Panc1 (cell line): ENCODE results near the gene PRR36. TPM values are rescaled to one million over a fixed set of nuclear protein-coding genes. Genes with fewer than 3 reads are reported as not detected.

ENCODE experiments used
- ATAC-seq: fragments of 200-7000 bp; cut with Tn5 transposase; 2 replicates; pipeline ENCODE4 v1.9.1; 2020; ENCODE audit warnings: mild to moderate bottlenecking, moderate library complexity
- BruUV-seq: library from RNA; stranded (reverse); fragments of 400-500 nt; replicated peaks from 2 replicates; lab custom pipeline; 2021; lab: Mats Ljungman, UMichigan
- CTCF ChIA-PET: fragments of 300-600 bp; sonication (Branson Sonifier 250); formaldehyde crosslinking; loops from one replicate; lab custom pipeline; 2022; ENCODE audit warnings: antibody characterized with exemption; lab: Charles Lee
- POLR2A ChIA-PET: fragments of 300-600 bp; sonication (Branson Sonifier 250); formaldehyde crosslinking; loops from one replicate; lab custom pipeline; 2022; ENCODE audit warnings: antibody characterized with exemption; lab: Charles Lee
- DNase-seq: peaks from one replicate; pipeline ENCODE4 v3.0.0-alpha.2; 2010; ENCODE audit warnings: low read depth, low spot score
- H3K27ac ChIP-seq: 2 replicates; pipeline ENCODE4 v1.5.1; 2011; ENCODE audit warnings: mild to moderate bottlenecking, low read length, inconsistent platforms
- H3K27me3 ChIP-seq: fragments of 200-500 bp; sonication (Bioruptor generic); 2 replicates; pipeline ENCODE4 v1.6.0; 2014; ENCODE audit warnings: low read length, inconsistent platforms; ENCODE audit not compliant: control insufficient read depth, insufficient read depth
- H3K36me3 ChIP-seq: fragments of 200-500 bp; sonication (Bioruptor generic); 2 replicates; pipeline ENCODE4 v1.5.1; 2014; ENCODE audit warnings: inconsistent platforms, mild to moderate bottlenecking, low read length, moderate library complexity; ENCODE audit not compliant: control insufficient read depth, insufficient read depth
- H3K4me1 ChIP-seq: 2 replicates; pipeline ENCODE4 v1.5.1; 2011; ENCODE audit warnings: inconsistent platforms, mild to moderate bottlenecking, low read length, moderate library complexity; ENCODE audit not compliant: control insufficient read depth, insufficient read depth
- H3K4me3 ChIP-seq, 2 experiments: 2 replicates each; pipeline ENCODE4 v1.5.1; 2011 to 2012; ENCODE audit warnings: low read depth in 2 of 2, low read length in 2 of 2, mild to moderate bottlenecking in 2 of 2, inconsistent platforms in 1 of 2, moderate library complexity in 1 of 2
- H3K9me3 ChIP-seq: fragments of 200-500 bp; sonication (Bioruptor generic); 2 replicates; pipeline ENCODE4 v1.5.1; 2014; ENCODE audit warnings: low read depth, mild to moderate bottlenecking, inconsistent platforms, low read length, moderate library complexity; ENCODE audit not compliant: control insufficient read depth, insufficient read depth
- CTCF ChIP-seq: fragments of 450-650 bp; IDR thresholded peaks from 2 replicates; pipeline ENCODE4 v1.5.1; 2017; ENCODE audit warnings: mild to moderate bottlenecking
- POLR2AphosphoS5 ChIP-seq: IDR thresholded peaks from 2 replicates; pipeline ENCODE4 v1.6.1; 2012; ENCODE audit warnings: mild to moderate bottlenecking, low read depth, low read length, moderate library complexity
- REST ChIP-seq, 2 experiments: IDR thresholded peaks; 2 replicates each; pipeline ENCODE4 v1.6.1; 2011 to 2012; ENCODE audit warnings: low read depth in 2 of 2, control low read depth in 1 of 2, low read length in 1 of 2, mild to moderate bottlenecking in 1 of 2, moderate library complexity in 1 of 2; ENCODE audit not compliant: insufficient read depth in 1 of 2
- SIN3A ChIP-seq: IDR thresholded peaks from 2 replicates; pipeline ENCODE4 v1.6.1; 2012; ENCODE audit warnings: low read depth, mild to moderate bottlenecking, low read length, moderate library complexity, borderline replicate concordance; ENCODE audit not compliant: insufficient read depth
- TCF7L2 ChIP-seq: IDR thresholded peaks from 2 replicates; pipeline ENCODE4 v1.6.1; 2011; ENCODE audit warnings: mild to moderate bottlenecking, low read depth, low read length, inconsistent platforms
- in situ Hi-C: cut with HindIII; loops from 2 replicates; pipeline ENCODE4 v1.10.0; 2016; ENCODE audit warnings: low sequenced_read_pairs, low pct_unique_long_range_greater_than_20kb
- intact Hi-C: fragments of 100-400 bp; cut with micrococcal nuclease; formaldehyde crosslinking; loops from one replicate; pipeline ENCODE4 v1.10.0; 2022; ENCODE audit not compliant: unreplicated experiment
- total RNA-seq: library from RNA; stranded (reverse); gene quantifications from one replicate; pipeline ENCODE4 v1.2.1, GENCODE V29; 2021; ENCODE audit not compliant: unreplicated experiment

The PRR36 gene
- total RNA-seq, 1 experiment from 2014 or later: 3.7 TPM

GRCh38 chr19:7917267-7918061, 43.3 kb upstream of the PRR36 start:
- no peaks in the 10 kb centered on the region; the same call in 1 of the 2 replicates for H3K36me3 ChIP-seq
- peak overlapping the region; percentile 61 to 62 for H3K4me3 ChIP-seq
- CTCF ChIA-PET: no interaction called here
- in situ Hi-C loops (no loop called here), intact Hi-C loops (no loop called here)
- TF ChIP-seq REST (IDR thresholded peaks at IDR 0.05; ENCODE audit: insufficient read depth in 1 of 2, low read depth in 2 of 2, low read length in 1 of 2) (no peak), CTCF (peak; percentile 88), TCF7L2 (0 out of 2 replicates have a peak, but pooled peaks have one; percentile 16)
- BruUV-seq: no TSS peak
- peak overlapping the region; percentile 66 for H3K27ac ChIP-seq
- ATAC-seq (peak; percentile 63), DNase-seq (no peak)
- no peaks in the 10 kb centered on the region for H3K27me3 ChIP-seq
- peaks cover 16% of the 10 kb centered on the region for H3K4me1 ChIP-seq
- H3K9me3 ChIP-seq: no peaks in the 10 kb centered on the region
- POLR2A ChIA-PET: interaction anchor here (1.3 kb wide), 1 partner anchor 26 kb away, joined by 4 read pairs; the partner anchor contains the start of gene TIMM44

- ChIA-PET POLR2A (interaction anchor here (1.3 kb wide), 1 partner anchor 27 kb away, joined by 4 read pairs; the partner anchor contains the start of gene TIMM44), CTCF (no interaction called here)
- in situ Hi-C loops: no loop called here
- no peak for TF ChIP-seq TCF7L2
- TF ChIP-seq SIN3A: no peak
- no peak for TF ChIP-seq CTCF
- no peak for TF ChIP-seq REST (IDR thresholded peaks at IDR 0.05; ENCODE audit: insufficient read depth in 1 of 2, low read depth in 2 of 2, low read length in 1 of 2)
- no peak for TF ChIP-seq POLR2AphosphoS5
- no peaks in the 10 kb centered on the region; the same call in 1 of the 2 replicates for H3K36me3 ChIP-seq
- DNase-seq (no peak), ATAC-seq (no peak)
- no peaks in the 10 kb centered on the region for H3K27me3 ChIP-seq
- BruUV-seq: no TSS peak
- peak overlapping the region; percentile 66 for H3K27ac ChIP-seq
- peaks cover 13% of the 10 kb centered on the region for H3K4me1 ChIP-seq
- intact Hi-C loops: no loop called here
- peak overlapping the region; percentile 61 to 62 for H3K4me3 ChIP-seq
- no peaks in the 10 kb centered on the region for H3K9me3 ChIP-seq
Observed at GRCh38 chr19:7916955-7917266, 42.7 kb upstream of the PRR36 start.
